Endothelial cell of umbilical vein (primary cell): ENCODE measurements around the gene ATP8A2. TPM values are rescaled to one million over a fixed set of nuclear protein-coding genes. Genes with fewer than 3 reads are reported as not detected.

Source experiments
- BruUV-seq: library from RNA; stranded (reverse); fragments of 400-500 nt; replicated peaks from 2 replicates; lab custom pipeline; 2021; lab: Mats Ljungman, UMichigan
- CTCF ChIA-PET: fragments of 300-600, 350-600 bp; sonication (Branson Sonifier 250); formaldehyde crosslinking; loops from one replicate; lab custom pipeline; 2021; ENCODE audit warnings: antibody characterized with exemption, inconsistent platforms; lab: Charles Lee
- POLR2A ChIA-PET: fragments of 300-600, 350-600 bp; sonication (Branson Sonifier 250); formaldehyde crosslinking; loops from one replicate; lab custom pipeline; 2021; ENCODE audit warnings: antibody characterized with exemption, inconsistent platforms; lab: Charles Lee
- DNase-seq: peaks from one replicate; pipeline ENCODE4 v3.0.0-alpha.2; 2011; ENCODE audit warnings: low read depth, low spot score
- FAIRE-seq: peaks from 2 replicates; lab custom pipeline; 2011; peaks lifted over from hg19 to GRCh38; lab: Jason Lieb, UNC
- H2AFZ ChIP-seq: 2 replicates; pipeline ENCODE4 v1.6.0; 2012; ENCODE audit warnings: low read depth, low read length, control low read depth, inconsistent platforms
- H3K27ac ChIP-seq: 2 replicates; pipeline ENCODE4 v1.5.1; 2011; ENCODE audit warnings: low read depth, mild to moderate bottlenecking, control low read depth, low read length, moderate library complexity; ENCODE audit not compliant: insufficient read depth
- H3K27me3 ChIP-seq, 2 experiments: 2 replicates each; pipeline versions ENCODE4 v1.6.0 to v1.6.1; 2011; ENCODE audit warnings: low read length in 2 of 2, mixed read lengths in 1 of 2; ENCODE audit not compliant: control insufficient read depth in 2 of 2, insufficient read depth in 2 of 2
- H3K36me3 ChIP-seq, 2 experiments: 2 replicates in 1 of 2; 3 replicates in 1 of 2; pipeline ENCODE4 v1.5.1; 2011; ENCODE audit warnings: low read length in 2 of 2, mild to moderate bottlenecking in 1 of 2, moderate library complexity in 1 of 2; ENCODE audit not compliant: control insufficient read depth in 2 of 2, insufficient read depth in 2 of 2; ENCODE audit errors: extremely low read depth in 1 of 2
- H3K4me1 ChIP-seq: 3 replicates; pipeline ENCODE4 v1.5.1; 2011; ENCODE audit warnings: mild to moderate bottlenecking, low read length; ENCODE audit not compliant: control insufficient read depth, insufficient read depth; ENCODE audit errors: extremely low read depth
- H3K4me2 ChIP-seq: 2 replicates; pipeline ENCODE4 v1.6.1; 2011; ENCODE audit warnings: low read length, control low read depth, mixed read lengths; ENCODE audit not compliant: insufficient read depth
- H3K4me3 ChIP-seq, 3 experiments: fragments of 200-600 bp in 1 of 3; sonication (generic), shearing (Covaris generic) in 1 of 3; replicated peaks in 1 of 3; 2 replicates each; pipeline ENCODE4 v1.5.1; 2011 to 2016; ENCODE audit warnings: control low read depth in 3 of 3, low read length in 3 of 3, mild to moderate bottlenecking in 2 of 3, inconsistent platforms in 1 of 3, low read depth in 1 of 3, moderate library complexity in 1 of 3; ENCODE audit not compliant: insufficient read depth in 1 of 3
- H3K79me2 ChIP-seq: 2 replicates; pipeline ENCODE4 v1.6.0; 2012; ENCODE audit warnings: low read length, inconsistent platforms; ENCODE audit not compliant: control insufficient read depth, insufficient read depth
- H3K9ac ChIP-seq: replicated peaks from 2 replicates; pipeline ENCODE3; 2011; ENCODE audit warnings: low read length, control low read depth; ENCODE audit not compliant: insufficient read depth; ENCODE audit errors: extremely low read depth
- H3K9me1 ChIP-seq: replicated peaks from 3 replicates; pipeline ENCODE4 v1.6.0; 2011; ENCODE audit warnings: mild to moderate bottlenecking, low read length; ENCODE audit not compliant: control insufficient read depth, insufficient read depth; ENCODE audit errors: extremely low read depth
- H3K9me3 ChIP-seq: replicated peaks from 2 replicates; pipeline ENCODE4 v1.5.1; 2012; ENCODE audit warnings: low read length, inconsistent platforms; ENCODE audit not compliant: control insufficient read depth, insufficient read depth
- H4K20me1 ChIP-seq: replicated peaks from 2 replicates; pipeline ENCODE3; 2011; ENCODE audit warnings: mild to moderate bottlenecking, low read length; ENCODE audit not compliant: control insufficient read depth, insufficient read depth; ENCODE audit errors: extremely low read depth
- EZH2 ChIP-seq: IDR thresholded peaks from 2 replicates; pipeline ENCODE4 v1.6.1; 2012; ENCODE audit warnings: borderline replicate concordance, low read depth, mild to moderate bottlenecking, moderate library complexity, low read length, inconsistent platforms; ENCODE audit not compliant: severe bottlenecking
- FOS ChIP-seq: IDR thresholded peaks from 2 replicates; pipeline ENCODE4 v1.6.1; 2011; ENCODE audit warnings: mild to moderate bottlenecking, low read length, moderate library complexity, borderline replicate concordance; ENCODE audit not compliant: insufficient read depth
- GATA2 ChIP-seq: IDR thresholded peaks from 2 replicates; pipeline ENCODE4 v1.7.0; 2011; ENCODE audit warnings: low read depth, mild to moderate bottlenecking, moderate library complexity, mixed read lengths, low read length; ENCODE audit not compliant: insufficient read length, insufficient read depth
- JUN ChIP-seq: IDR thresholded peaks from 2 replicates; pipeline ENCODE4 v1.6.1; 2011; ENCODE audit warnings: borderline replicate concordance, low read depth; ENCODE audit not compliant: insufficient read length, insufficient read depth
- MYC ChIP-seq: IDR thresholded peaks from one replicate; pipeline ENCODE4 v1.6.1; 2011; ENCODE audit warnings: mild to moderate bottlenecking, low read depth, low read length
- POLR2A ChIP-seq: IDR thresholded peaks from 2 replicates; pipeline ENCODE4 v1.6.1; 2012; ENCODE audit warnings: low read depth, mild to moderate bottlenecking, control low read depth, low read length
- POLR2AphosphoS5 ChIP-seq: IDR thresholded peaks from 2 replicates; pipeline ENCODE4 v1.6.1; 2012; ENCODE audit warnings: low read depth, mild to moderate bottlenecking, control low read depth, low read length, moderate library complexity; ENCODE audit not compliant: insufficient read depth
- dilution Hi-C: fragments of 300-500 bp; cut with MboI; formaldehyde crosslinking; loops from one replicate; pipeline ENCODE4 v1.15.0; 2019; ENCODE audit warnings: low sequenced_read_pairs; ENCODE audit not compliant: extremely low pct_ligation_motif_present
- intact Hi-C: fragments of 100-400 bp; cut with micrococcal nuclease; formaldehyde crosslinking; loops from one replicate; pipeline ENCODE4 v1.10.0; 2022
- polyA plus RNA-seq, 4 experiments: library from polyadenylated mRNA; depleted of rRNA in 3 of 4; stranded (reverse) in 3 of 4; unstranded in 1 of 4; fragments of >200 nt; gene quantifications; 2 replicates each; pipeline versions ENCODE4 v1.2.1 to v1.2.3, GENCODE V29; 2011 to 2012; ENCODE audit warnings: missing spikeins in 1 of 4
- total RNA-seq: library from RNA; stranded (reverse); gene quantifications from 2 replicates; pipeline ENCODE4 v1.2.3, GENCODE V29; 2021
- TF ChIP-seq, protein P1 (sequence below), 2 donors: IDR thresholded peaks; 1 replicate in 1 of 2; 2 replicates in 1 of 2; pipeline ENCODE4 v1.5.1; 2011; ENCODE audit warnings: low read length in 2 of 2, mild to moderate bottlenecking in 2 of 2, moderate library complexity in 2 of 2, control low read depth in 1 of 2, inconsistent platforms in 1 of 2, low read depth in 1 of 2; ENCODE audit not compliant: insufficient read depth in 1 of 2; ENCODE audit errors: extremely low read depth in 1 of 2
- TF ChIP-seq, protein P2 (sequence below): IDR thresholded peaks from 2 replicates; pipeline ENCODE4 v1.6.1; 2011; ENCODE audit not compliant: insufficient read depth, insufficient read length

Gene ATP8A2
- total and polyA plus RNA-seq, 2 donors (not counting 3 experiments of a cell fraction or from before 2014, with no cell fraction given) = 0.11 to 0.49 TPM

DNA sequence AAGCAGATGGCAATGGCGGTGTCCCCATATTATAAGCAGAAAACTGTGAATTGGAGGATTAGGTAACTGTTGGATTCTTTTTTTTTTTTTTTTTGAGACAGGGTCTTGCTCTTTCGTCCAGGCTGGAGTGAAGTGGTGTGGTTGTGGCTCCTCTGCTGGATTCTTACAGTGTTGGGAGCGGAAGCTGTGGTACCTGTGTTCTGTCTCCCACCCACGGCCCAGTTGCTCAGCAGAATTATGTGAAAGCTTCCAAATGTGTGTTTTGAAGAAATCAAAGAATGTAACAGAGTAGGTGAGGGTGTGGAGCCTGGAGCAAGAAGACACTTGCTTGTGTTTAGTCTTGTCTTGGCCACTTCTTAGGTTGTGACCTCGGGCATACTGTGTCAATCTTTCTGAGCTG, 384.5 kb downstream of the ATP8A2 start:
- FAIRE-seq (no peak), DNase-seq (no peak)
- no peak overlapping the region for H3K9ac ChIP-seq
- no peak overlapping the region for H3K4me2 ChIP-seq
- no TSS peak for BruUV-seq
- no peak overlapping the region for H3K4me3 ChIP-seq
- H3K36me3 ChIP-seq = no peaks in the 10 kb centered on the region
- ChIA-PET POLR2A (no interaction called here), CTCF (interaction anchor here (0.7 kb wide), 1 partner anchor 282 kb away, joined by 3 read pairs; no protein-coding TSS in a partner anchor)
- no peak overlapping the region for H2AFZ ChIP-seq
- no peak overlapping the region for H3K27ac ChIP-seq
- dilution Hi-C loops (no loop called here), intact Hi-C loops (no loop called here)
- no peaks in the 10 kb centered on the region for H3K9me3 ChIP-seq
- no peaks in the 10 kb centered on the region for H4K20me1 ChIP-seq
- H3K9me1 ChIP-seq = no peaks in the 10 kb centered on the region
- H3K4me1 ChIP-seq = no peaks in the 10 kb centered on the region
- TF ChIP-seq POLR2AphosphoS5 = no peak
- no peak for TF ChIP-seq MYC
- TF ChIP-seq, protein P1, sequence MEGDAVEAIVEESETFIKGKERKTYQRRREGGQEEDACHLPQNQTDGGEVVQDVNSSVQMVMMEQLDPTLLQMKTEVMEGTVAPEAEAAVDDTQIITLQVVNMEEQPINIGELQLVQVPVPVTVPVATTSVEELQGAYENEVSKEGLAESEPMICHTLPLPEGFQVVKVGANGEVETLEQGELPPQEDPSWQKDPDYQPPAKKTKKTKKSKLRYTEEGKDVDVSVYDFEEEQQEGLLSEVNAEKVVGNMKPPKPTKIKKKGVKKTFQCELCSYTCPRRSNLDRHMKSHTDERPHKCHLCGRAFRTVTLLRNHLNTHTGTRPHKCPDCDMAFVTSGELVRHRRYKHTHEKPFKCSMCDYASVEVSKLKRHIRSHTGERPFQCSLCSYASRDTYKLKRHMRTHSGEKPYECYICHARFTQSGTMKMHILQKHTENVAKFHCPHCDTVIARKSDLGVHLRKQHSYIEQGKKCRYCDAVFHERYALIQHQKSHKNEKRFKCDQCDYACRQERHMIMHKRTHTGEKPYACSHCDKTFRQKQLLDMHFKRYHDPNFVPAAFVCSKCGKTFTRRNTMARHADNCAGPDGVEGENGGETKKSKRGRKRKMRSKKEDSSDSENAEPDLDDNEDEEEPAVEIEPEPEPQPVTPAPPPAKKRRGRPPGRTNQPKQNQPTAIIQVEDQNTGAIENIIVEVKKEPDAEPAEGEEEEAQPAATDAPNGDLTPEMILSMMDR (IDR thresholded peaks at IDR 0.05; ENCODE audit: extremely low read depth in 1 of 2, insufficient read depth in 1 of 2, low read depth in 1 of 2, low read length in 2 of 2) = no peak
- TF ChIP-seq GATA2 = no peak
- no peak for TF ChIP-seq FOS
- TF ChIP-seq, protein P2, sequence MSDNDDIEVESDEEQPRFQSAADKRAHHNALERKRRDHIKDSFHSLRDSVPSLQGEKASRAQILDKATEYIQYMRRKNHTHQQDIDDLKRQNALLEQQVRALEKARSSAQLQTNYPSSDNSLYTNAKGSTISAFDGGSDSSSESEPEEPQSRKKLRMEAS = no peak
- TF ChIP-seq POLR2A = no peak
- TF ChIP-seq EZH2 = no peak
- TF ChIP-seq JUN = no peak
- no peaks in the 10 kb centered on the region for H3K27me3 ChIP-seq
- H3K79me2 ChIP-seq = no peaks in the 10 kb centered on the region
